ENCODE measurements around the gene FHAD1. TPM values are rescaled to one million over a fixed set of nuclear protein-coding genes. Genes with fewer than 3 reads are reported as not detected.

Gene FHAD1
- total RNA-seq, 4 donors from 2014 or later = 1.6 TPM; not detected in 3

DNA sequence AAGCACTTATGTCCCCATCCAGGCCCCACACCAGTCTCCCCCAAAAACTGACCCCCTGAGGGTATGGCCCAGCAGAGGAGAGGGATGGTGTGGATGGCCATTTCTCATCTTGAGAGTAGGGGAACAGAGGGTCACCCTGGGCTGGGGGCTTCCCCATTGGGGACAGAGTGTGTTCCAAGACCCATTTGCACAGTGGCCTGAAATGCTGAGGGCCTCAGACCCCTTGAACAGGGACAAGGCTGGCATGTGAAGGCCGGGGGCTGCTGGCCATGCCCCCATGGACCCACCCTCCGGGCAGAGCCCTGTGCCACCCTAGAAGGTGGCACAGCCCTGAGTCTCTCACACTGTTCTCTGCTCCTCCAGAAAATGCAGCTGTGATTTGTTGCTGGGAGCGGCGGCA, 199.2 kb downstream of the FHAD1 start:
- 85% methylated on average over 4 of the region's 4 CpGs for WGBS
- TF ChIP-seq EP300 (IDR thresholded peaks at IDR 0.05) (no peak), POLR2AphosphoS5 (IDR thresholded peaks at IDR 0.05) (no peak), POLR2A (IDR thresholded peaks at IDR 0.05) (no peak)
- TF ChIP-seq, protein P1, sequence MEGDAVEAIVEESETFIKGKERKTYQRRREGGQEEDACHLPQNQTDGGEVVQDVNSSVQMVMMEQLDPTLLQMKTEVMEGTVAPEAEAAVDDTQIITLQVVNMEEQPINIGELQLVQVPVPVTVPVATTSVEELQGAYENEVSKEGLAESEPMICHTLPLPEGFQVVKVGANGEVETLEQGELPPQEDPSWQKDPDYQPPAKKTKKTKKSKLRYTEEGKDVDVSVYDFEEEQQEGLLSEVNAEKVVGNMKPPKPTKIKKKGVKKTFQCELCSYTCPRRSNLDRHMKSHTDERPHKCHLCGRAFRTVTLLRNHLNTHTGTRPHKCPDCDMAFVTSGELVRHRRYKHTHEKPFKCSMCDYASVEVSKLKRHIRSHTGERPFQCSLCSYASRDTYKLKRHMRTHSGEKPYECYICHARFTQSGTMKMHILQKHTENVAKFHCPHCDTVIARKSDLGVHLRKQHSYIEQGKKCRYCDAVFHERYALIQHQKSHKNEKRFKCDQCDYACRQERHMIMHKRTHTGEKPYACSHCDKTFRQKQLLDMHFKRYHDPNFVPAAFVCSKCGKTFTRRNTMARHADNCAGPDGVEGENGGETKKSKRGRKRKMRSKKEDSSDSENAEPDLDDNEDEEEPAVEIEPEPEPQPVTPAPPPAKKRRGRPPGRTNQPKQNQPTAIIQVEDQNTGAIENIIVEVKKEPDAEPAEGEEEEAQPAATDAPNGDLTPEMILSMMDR (IDR thresholded peaks at IDR 0.05) = no peak

More for the DNA sequence above, 199.2 kb downstream of the FHAD1 start:
- peaks cover 10% of the 10 kb centered on the region for H3K27me3 ChIP-seq
- no peak overlapping the region for H3K4me3 ChIP-seq
- H3K36me3 ChIP-seq = no peaks in the 10 kb centered on the region
- no peaks in the 10 kb centered on the region for H3K4me1 ChIP-seq
- DNase-seq (ENCODE audit: low spot score in 2 of 2) = no peak
- no peak overlapping the region for H3K27ac ChIP-seq
- no peaks in the 10 kb centered on the region for H3K9me3 ChIP-seq

Other genes starting within 250 kb of the FHAD1 start
- 10 to 100 TPM in 2 of 4 donors, 1 to 10 TPM in 2; 6.4 to 12.2 (median 10.6) TPM for gene TMEM51, start 93.5 kb upstream of the FHAD1 start, total RNA-seq
- 10 to 100 TPM; 43.5 to 54.4 (median 49.9) TPM for gene EFHD2, start 162.7 kb downstream of the FHAD1 start, total RNA-seq
- gene CTRC, start 191.2 kb downstream of the FHAD1 start, total RNA-seq = 1 to 10 TPM in 2 of 4 donors, not detected in 2; 1.5 to 2.3 TPM
- gene CELA2A, start 209.5 kb downstream of the FHAD1 start, total RNA-seq = not detected
- not detected for gene CELA2B, start 228.9 kb downstream of the FHAD1 start, total RNA-seq